ENCODE data around the gene DSP.

Gene DSP

DNA sequence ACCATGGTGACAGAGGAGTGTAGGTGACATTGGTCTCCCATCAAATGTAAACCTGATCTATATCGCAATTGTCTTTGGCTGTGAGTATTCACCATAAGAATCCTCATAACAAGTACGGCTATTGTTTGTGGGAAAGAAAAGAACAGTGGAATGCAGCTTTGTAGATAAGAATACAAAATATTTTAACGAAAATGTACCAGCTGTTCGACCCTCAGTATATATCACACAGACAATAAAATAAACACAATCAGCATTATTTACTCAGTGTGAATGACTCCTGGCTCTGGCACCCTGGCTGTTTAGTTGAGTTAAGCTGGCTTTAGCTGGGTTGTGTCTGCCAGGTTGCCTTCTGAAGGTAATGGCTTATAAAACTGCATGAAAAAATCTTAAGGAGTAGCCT is 91.9 kb downstream of the DSP start:
- H3K4me1 ChIP-seq = no peaks in the 10 kb centered on the region
- H3K27ac ChIP-seq = no peak overlapping the region
- H4K20me1 ChIP-seq = no peaks in the 10 kb centered on the region
- H3K9me3 ChIP-seq = no peaks in the 10 kb centered on the region
- H3K4me2 ChIP-seq = no peak overlapping the region
- no peak overlapping the region for H3K4me3 ChIP-seq
- H3K36me3 ChIP-seq = no peaks in the 10 kb centered on the region
- TF ChIP-seq Cebpa-rat (IDR thresholded peaks at IDR 0.05) = no peak
- H3K9ac ChIP-seq = no peak overlapping the region
- no peaks in the 10 kb centered on the region for H3K27me3 ChIP-seq

DNA sequence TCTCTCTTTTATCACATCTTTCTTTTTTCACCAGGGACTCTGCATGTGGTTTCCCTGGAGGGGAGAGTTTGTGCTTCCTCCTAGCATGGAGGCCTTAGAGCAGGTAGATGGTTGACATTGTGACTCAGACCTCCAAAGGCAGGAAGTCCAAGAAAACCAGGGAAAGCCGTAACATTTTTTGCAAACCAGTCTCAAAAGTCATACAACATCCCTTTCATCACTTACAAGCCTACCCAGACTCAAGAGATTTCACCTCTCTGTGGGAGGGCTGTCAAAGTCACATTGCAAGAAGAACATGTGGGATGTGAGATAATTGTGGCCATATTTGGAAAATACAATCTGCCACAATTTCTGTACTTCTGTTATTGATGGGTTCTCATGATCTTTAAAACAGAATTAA is 94.7 kb downstream of the DSP start:
- no peaks in the 10 kb centered on the region for H4K20me1 ChIP-seq
- no peak overlapping the region for H3K4me2 ChIP-seq
- no peaks in the 10 kb centered on the region for H3K27me3 ChIP-seq
- no peak overlapping the region for H3K4me3 ChIP-seq
- no peak overlapping the region for H3K27ac ChIP-seq
- no peak for TF ChIP-seq Cebpa-rat (IDR thresholded peaks at IDR 0.05)
- no peak overlapping the region for H3K9ac ChIP-seq
- H3K4me1 ChIP-seq = no peaks in the 10 kb centered on the region
- no peaks in the 10 kb centered on the region for H3K9me3 ChIP-seq
- no peaks in the 10 kb centered on the region for H3K36me3 ChIP-seq

Data from BLaER1 (cell line).